GM12878 (cell line): ENCODE measurements around the gene BOD1L1. TPM values are rescaled to one million over a fixed set of nuclear protein-coding genes. Genes with fewer than 3 reads are reported as not detected.

Experiments used
- ATAC-seq: fragments of 200-7000 bp; cut with Tn5 transposase; 3 replicates; pipeline ENCODE4 v1.9.1; 2020; ENCODE audit warnings: mild to moderate bottlenecking, moderate library complexity
- BruUV-seq: library from RNA; stranded (reverse); fragments of 400-500 nt; replicated peaks from 2 replicates; lab custom pipeline; 2021; lab: Mats Ljungman, UMichigan
- CTCF ChIA-PET: fragments of 300-600 bp; sonication (Branson Sonifier 250); formaldehyde crosslinking; extraction: SDS; loops from one replicate; lab custom pipeline; 2021; ENCODE audit warnings: inconsistent platforms; lab: Yijun Ruan, JAX
- POLR2A ChIA-PET: fragments of 350-600 bp; formaldehyde crosslinking; extraction: SDS; loops from one replicate; lab custom pipeline; 2021; ENCODE audit warnings: inconsistent platforms; lab: Charles Lee
- RAD21 ChIA-PET: fragments of 300-600 bp; sonication (Branson Sonifier 250); formaldehyde crosslinking; loops from one replicate; lab custom pipeline; 2023; ENCODE audit warnings: antibody characterized with exemption; ENCODE audit not compliant: unreplicated experiment; lab: Charles Lee
- SMC1A ChIA-PET: fragments of 300-600 bp; sonication (Branson Sonifier 250); formaldehyde crosslinking; loops from one replicate; lab custom pipeline; 2023; ENCODE audit not compliant: unreplicated experiment, uncharacterized antibody; lab: Charles Lee
- DNase-seq: peaks from one replicate; pipeline ENCODE4 v3.0.0-alpha.2; 2011; ENCODE audit warnings: low read depth, low spot score
- FAIRE-seq: peaks from 3 replicates; lab custom pipeline; 2011; peaks lifted over from hg19 to GRCh38; lab: Jason Lieb, UNC
- H2AFZ ChIP-seq: 2 replicates; pipeline ENCODE4 v1.6.0; 2011; ENCODE audit warnings: low read depth, low read length, control low read depth; ENCODE audit not compliant: control insufficient read depth
- H3K27ac ChIP-seq: 2 replicates; pipeline ENCODE4 v1.5.1; 2011; ENCODE audit warnings: control low read depth; ENCODE audit not compliant: control insufficient read depth, insufficient read depth
- H3K27me3 ChIP-seq, 2 experiments: replicated peaks in 1 of 2; 2 replicates each; pipeline versions ENCODE4 v1.6.0 to v1.6.1; 2011; ENCODE audit warnings: low read length in 1 of 2; ENCODE audit not compliant: control insufficient read depth in 2 of 2, insufficient read depth in 2 of 2
- H3K36me3 ChIP-seq, 2 experiments: 2 replicates each; pipeline ENCODE4 v1.5.1; 2011; ENCODE audit warnings: low read length in 1 of 2; ENCODE audit not compliant: control insufficient read depth in 2 of 2, insufficient read depth in 2 of 2
- H3K4me1 ChIP-seq: 2 replicates; pipeline ENCODE4 v1.6.1; 2011; ENCODE audit warnings: mild to moderate bottlenecking, low read length, moderate library complexity, mixed read lengths; ENCODE audit not compliant: control insufficient read depth, insufficient read depth
- H3K4me2 ChIP-seq: 2 replicates; pipeline ENCODE4 v1.6.0; 2011; ENCODE audit warnings: control low read depth; ENCODE audit not compliant: control insufficient read depth, insufficient read depth
- H3K4me3 ChIP-seq: fragments of 200-600 bp; sonication (generic); 2 replicates; pipeline ENCODE4 v1.5.1; 2016
- H3K79me2 ChIP-seq: 2 replicates; pipeline ENCODE4 v1.6.0; 2011; ENCODE audit warnings: low read length; ENCODE audit not compliant: control insufficient read depth, insufficient read depth
- H3K9ac ChIP-seq: 2 replicates; pipeline ENCODE4 v1.8.0; 2011; ENCODE audit warnings: low read length, control low read depth, mixed read lengths; ENCODE audit not compliant: control insufficient read depth, insufficient read depth
- H3K9me3 ChIP-seq: replicated peaks from 3 replicates; pipeline ENCODE4 v1.5.1; 2011; ENCODE audit warnings: mild to moderate bottlenecking, low read length; ENCODE audit not compliant: control insufficient read depth, insufficient read depth
- H4K20me1 ChIP-seq: 2 replicates; pipeline ENCODE4 v1.6.0; 2011; ENCODE audit not compliant: control insufficient read depth, insufficient read depth
- BMI1 ChIP-seq: fragments of 450-650 bp; IDR thresholded peaks from 2 replicates; pipeline ENCODE4 v1.6.1; 2016; ENCODE audit warnings: mild to moderate bottlenecking, moderate library complexity, borderline replicate concordance
- CREM ChIP-seq: IDR thresholded peaks from 2 replicates; pipeline ENCODE4 v1.6.1; 2014; ENCODE audit warnings: antibody characterized with exemption, low read depth
- ETV6 ChIP-seq, 2 experiments: fragments of 450-650 bp in 1 of 2; IDR thresholded peaks in 1 of 2; conservative IDR thresholded peaks in 1 of 2; 2 replicates each; pipeline ENCODE4 v1.6.1; 2014; ENCODE audit warnings: antibody characterized with exemption in 1 of 2, borderline replicate concordance in 1 of 2, low read depth in 1 of 2, mild to moderate bottlenecking in 1 of 2, moderate library complexity in 1 of 2
- IKZF1 ChIP-seq: fragments of 450-650 bp; conservative IDR thresholded peaks from 2 replicates; pipeline ENCODE4 v1.6.1; 2017; ENCODE audit warnings: antibody characterized with exemption, mild to moderate bottlenecking
- IKZF2 ChIP-seq, 2 experiments: fragments of 450-650 bp; IDR thresholded peaks; 2 replicates each; pipeline ENCODE4 v1.6.1; 2017; ENCODE audit warnings: mild to moderate bottlenecking in 2 of 2, moderate library complexity in 2 of 2
- JUNB ChIP-seq: IDR thresholded peaks from 2 replicates; pipeline ENCODE4 v1.6.1; 2016; ENCODE audit warnings: antibody characterized with exemption, mild to moderate bottlenecking
- NBN ChIP-seq: fragments of 450-650 bp; IDR thresholded peaks from 2 replicates; pipeline ENCODE4 v1.6.1; 2016
- RUNX3 ChIP-seq: IDR thresholded peaks from 2 replicates; pipeline ENCODE4 v1.6.1; 2012; ENCODE audit warnings: low read length, inconsistent platforms
- SPI1 ChIP-seq: IDR thresholded peaks from 2 replicates; pipeline ENCODE4 v1.6.1; 2011; ENCODE audit warnings: low read depth, mild to moderate bottlenecking, low read length, moderate library complexity, borderline replicate concordance; ENCODE audit not compliant: insufficient read depth
- YY1 ChIP-seq: IDR thresholded peaks from 2 replicates; pipeline ENCODE4 v1.6.1; 2011; ENCODE audit warnings: low read depth, mild to moderate bottlenecking, low read length
- ZZZ3 ChIP-seq: IDR thresholded peaks from 2 replicates; pipeline ENCODE4 v1.6.1; 2011; ENCODE audit warnings: low read depth; ENCODE audit not compliant: control insufficient read depth, insufficient read length
- WGBS: methylation state at CpG from one replicate; pipeline ENCODE4 v1.1.6; 2016; ENCODE audit warnings: low lambda C conversion rate; ENCODE audit not compliant: insufficient replicate concordance, insufficient coverage; ENCODE audit errors: missing lambda C conversion rate; 5-methylcytosine and 5-hydroxymethylcytosine counted together
- in situ Hi-C: fragments of 300-500 bp; cut with MboI; formaldehyde crosslinking; loops from 9 replicates; pipeline ENCODE4 v1.14.3; 2018; ENCODE audit warnings: mixed read lengths
- intact Hi-C: fragments of 100-400 bp; cut with micrococcal nuclease; formaldehyde crosslinking; loops from one replicate; pipeline ENCODE4 v1.14.2; 2022; ENCODE audit not compliant: unreplicated experiment
- polyA plus RNA-seq, 11 experiments: library from polyadenylated mRNA; depleted of rRNA in 4 of 11; unstranded in 6 of 11; stranded (reverse) in 5 of 11; fragments of >200 nt; fragmentation: Nextera tagmentation in 4 of 11; fragmentation: Illumina TruSeq in 1 of 11; extraction: Ambion mirVana in 4 of 11; extraction: Trizol in 1 of 11; gene quantifications; 1 replicate in 1 of 11; 2 replicates in 10 of 11; pipeline versions ENCODE4 v1.2.1 to v1.2.3, GENCODE V29; 2011 to 2016; ENCODE audit warnings: inconsistent platforms in 2 of 11, missing spikeins in 2 of 11, low read depth in 1 of 11
- total RNA-seq, 4 experiments: library from RNA; depleted of rRNA in 3 of 4; stranded (reverse); fragments of >200 nt in 3 of 4; fragmentation: Illumina TruSeq in 1 of 4; extraction: Trizol in 1 of 4; gene quantifications; 2 replicates each; pipeline versions ENCODE4 v1.2.1 to v1.2.3, GENCODE V29; 2013 to 2021
- TF ChIP-seq, protein P1 (sequence below): fragments of 450-650 bp; IDR thresholded peaks from 2 replicates; pipeline ENCODE4 v1.6.1; 2016; ENCODE audit warnings: mild to moderate bottlenecking
- TF ChIP-seq, protein P2 (sequence below): fragments of 450-650 bp; IDR thresholded peaks from 2 replicates; pipeline ENCODE4 v1.6.1; 2016; ENCODE audit warnings: mild to moderate bottlenecking, moderate library complexity, borderline replicate concordance

BOD1L1 gene
- total and polyA plus RNA-seq, 10 of the 15 experiments (the other 5 are each of a cell fraction or from before 2014, with no cell fraction given): 6.8 to 41.6 (median 24.3) TPM

DNA sequence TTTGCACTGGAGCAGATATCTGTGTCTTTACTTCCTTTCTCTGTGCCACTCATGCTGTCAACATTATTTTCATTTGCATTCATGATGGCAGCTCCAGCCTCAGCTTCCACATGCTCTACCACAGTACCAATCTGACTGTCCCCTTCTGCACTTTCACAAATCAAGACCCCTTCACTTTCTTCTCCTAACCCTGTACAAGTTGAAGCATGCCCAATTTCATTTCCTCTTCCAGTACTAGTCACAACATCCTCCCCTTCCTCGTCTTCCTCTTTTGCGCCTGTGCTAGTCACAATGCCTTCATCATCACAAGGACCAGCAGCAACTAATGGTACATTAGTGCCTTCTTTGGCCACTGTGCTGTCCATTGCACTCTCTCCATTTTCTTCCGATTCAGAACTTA lies 26.5 kb downstream of the BOD1L1 start:
- Histone ChIP-seq H2AFZ (no peak overlapping the region), H3K4me3 (no peak overlapping the region), H3K9me3 (peaks cover 7% of the 10 kb centered on the region; the same call in 2 of the 3 replicates), H3K4me1 (peaks cover 18% of the 10 kb centered on the region), H3K27me3 (no peaks in the 10 kb centered on the region), H3K4me2 (no peak overlapping the region), H3K36me3 (peaks cover 3 to 53% of the 10 kb centered on the region in 2 experiments), H4K20me1 (no peaks in the 10 kb centered on the region), H3K27ac (peak overlapping the region; percentile 50), H3K79me2 (no peaks in the 10 kb centered on the region), H3K9ac (no peak overlapping the region)
- ChIA-PET RAD21 (no interaction called here), CTCF (no interaction called here), POLR2A (no interaction called here), SMC1A (no interaction called here)
- no TSS peak for BruUV-seq
- in situ Hi-C loops (no loop called here), intact Hi-C loops (no loop called here)
- TF ChIP-seq IKZF2 (IDR thresholded peaks at IDR 0.05) (peak; percentile 30 to 40; a peak in 2 of 4 replicates), BMI1 (no peak), YY1 (0 out of 2 replicates have a peak, but pooled peaks have one; percentile 9), RUNX3 (peak; percentile 23; the same call in 1 of the 2 replicates), ZZZ3 (no peak), IKZF1 (peak; percentile 27; the same call in 1 of the 2 replicates), ETV6 (conservative IDR thresholded peaks at IDR 0.05 in 1 of 2, IDR thresholded peaks at IDR 0.05 in 1 of 2; ENCODE audit: borderline replicate concordance in 1 of 2, low read depth in 1 of 2) (peak in 1 of 2 experiments; percentile 91; a peak in 2 of 4 replicates), CREM (peak; percentile 25; the same call in 1 of the 2 replicates), JUNB (0 out of 2 replicates have a peak, but pooled peaks have one; percentile 13), NBN (0 out of 2 replicates have a peak, but pooled peaks have one; percentile 30), SPI1 (peak; percentile 76; the same call in 1 of the 2 replicates)
- TF ChIP-seq, protein P1, sequence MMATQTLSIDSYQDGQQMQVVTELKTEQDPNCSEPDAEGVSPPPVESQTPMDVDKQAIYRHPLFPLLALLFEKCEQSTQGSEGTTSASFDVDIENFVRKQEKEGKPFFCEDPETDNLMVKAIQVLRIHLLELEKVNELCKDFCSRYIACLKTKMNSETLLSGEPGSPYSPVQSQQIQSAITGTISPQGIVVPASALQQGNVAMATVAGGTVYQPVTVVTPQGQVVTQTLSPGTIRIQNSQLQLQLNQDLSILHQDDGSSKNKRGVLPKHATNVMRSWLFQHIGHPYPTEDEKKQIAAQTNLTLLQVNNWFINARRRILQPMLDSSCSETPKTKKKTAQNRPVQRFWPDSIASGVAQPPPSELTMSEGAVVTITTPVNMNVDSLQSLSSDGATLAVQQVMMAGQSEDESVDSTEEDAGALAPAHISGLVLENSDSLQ: peak; percentile 41; the same call in 1 of the 2 replicates
- TF ChIP-seq, protein P2, sequence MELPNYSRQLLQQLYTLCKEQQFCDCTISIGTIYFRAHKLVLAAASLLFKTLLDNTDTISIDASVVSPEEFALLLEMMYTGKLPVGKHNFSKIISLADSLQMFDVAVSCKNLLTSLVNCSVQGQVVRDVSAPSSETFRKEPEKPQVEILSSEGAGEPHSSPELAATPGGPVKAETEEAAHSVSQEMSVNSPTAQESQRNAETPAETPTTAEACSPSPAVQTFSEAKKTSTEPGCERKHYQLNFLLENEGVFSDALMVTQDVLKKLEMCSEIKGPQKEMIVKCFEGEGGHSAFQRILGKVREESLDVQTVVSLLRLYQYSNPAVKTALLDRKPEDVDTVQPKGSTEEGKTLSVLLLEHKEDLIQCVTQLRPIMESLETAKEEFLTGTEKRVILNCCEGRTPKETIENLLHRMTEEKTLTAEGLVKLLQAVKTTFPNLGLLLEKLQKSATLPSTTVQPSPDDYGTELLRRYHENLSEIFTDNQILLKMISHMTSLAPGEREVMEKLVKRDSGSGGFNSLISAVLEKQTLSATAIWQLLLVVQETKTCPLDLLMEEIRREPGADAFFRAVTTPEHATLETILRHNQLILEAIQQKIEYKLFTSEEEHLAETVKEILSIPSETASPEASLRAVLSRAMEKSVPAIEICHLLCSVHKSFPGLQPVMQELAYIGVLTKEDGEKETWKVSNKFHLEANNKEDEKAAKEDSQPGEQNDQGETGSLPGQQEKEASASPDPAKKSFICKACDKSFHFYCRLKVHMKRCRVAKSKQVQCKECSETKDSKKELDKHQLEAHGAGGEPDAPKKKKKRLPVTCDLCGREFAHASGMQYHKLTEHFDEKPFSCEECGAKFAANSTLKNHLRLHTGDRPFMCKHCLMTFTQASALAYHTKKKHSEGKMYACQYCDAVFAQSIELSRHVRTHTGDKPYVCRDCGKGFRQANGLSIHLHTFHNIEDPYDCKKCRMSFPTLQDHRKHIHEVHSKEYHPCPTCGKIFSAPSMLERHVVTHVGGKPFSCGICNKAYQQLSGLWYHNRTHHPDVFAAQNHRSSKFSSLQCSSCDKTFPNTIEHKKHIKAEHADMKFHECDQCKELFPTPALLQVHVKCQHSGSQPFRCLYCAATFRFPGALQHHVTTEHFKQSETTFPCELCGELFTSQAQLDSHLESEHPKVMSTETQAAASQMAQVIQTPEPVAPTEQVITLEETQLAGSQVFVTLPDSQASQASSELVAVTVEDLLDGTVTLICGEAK: no peak
- FAIRE-seq (no peak), ATAC-seq (peak; percentile 72), DNase-seq (peak; percentile 32)
- 20% methylated on average over 3 of the region's 3 CpGs for WGBS
